ENCODE results near the gene SLC35F4. TPM values are rescaled to one million over a fixed set of nuclear protein-coding genes. Genes with fewer than 3 reads are reported as not detected.

The SLC35F4 gene
- total and polyA plus RNA-seq, 4 donors: 2.4 to 15.6 (median 12.6) TPM

- WGBS (ENCODE audit: insufficient coverage): no CpG with 5 or more reads among the region's 2 CpGs
- no peaks in the 10 kb centered on the region for H3K27me3 ChIP-seq (ENCODE audit: control insufficient read depth, insufficient read depth, low read length)
- no peak for DNase-seq (ENCODE audit: low read depth in 4 of 6, low spot score in 6 of 6)
These were observed 49.2 kb downstream of the SLC35F4 start for GRCh38 chr14:57816568-57817284.

GRCh38 chr14:57814726-57815125, 51.2 kb downstream of the SLC35F4 start:
- H3K4me3 ChIP-seq (ENCODE audit: low read depth, low read length): no peak overlapping the region
- no peak for DNase-seq (ENCODE audit: low read depth in 4 of 6, low spot score in 6 of 6)
- H3K27me3 ChIP-seq (ENCODE audit: control insufficient read depth, insufficient read depth, low read length): no peaks in the 10 kb centered on the region
- no peaks in the 10 kb centered on the region for H3K4me1 ChIP-seq (ENCODE audit: control insufficient read depth, insufficient read depth, low read length)
- no peak overlapping the region for H3K27ac ChIP-seq (ENCODE audit: low read depth, low read length)
- WGBS (ENCODE audit: insufficient coverage): 60% methylated on average over 2 of the region's 4 CpGs
- no peaks in the 10 kb centered on the region for H3K9me3 ChIP-seq (ENCODE audit: control insufficient read depth, insufficient read depth, low read length)
- H3K36me3 ChIP-seq (ENCODE audit: control insufficient read depth, insufficient read depth, low read length): no peaks in the 10 kb centered on the region

More at GRCh38 chr14:57816568-57817284, 49.2 kb downstream of the SLC35F4 start:
- Histone ChIP-seq H3K4me3 (ENCODE audit: low read depth, low read length) (no peak overlapping the region), H3K9me3 (ENCODE audit: control insufficient read depth, insufficient read depth, low read length) (no peaks in the 10 kb centered on the region), H3K36me3 (ENCODE audit: control insufficient read depth, insufficient read depth, low read length) (no peaks in the 10 kb centered on the region), H3K27ac (ENCODE audit: low read depth, low read length) (no peak overlapping the region), H3K4me1 (ENCODE audit: control insufficient read depth, insufficient read depth, low read length) (no peaks in the 10 kb centered on the region)

- WGBS (ENCODE audit: insufficient coverage): no CpG with 5 or more reads among the region's 2 CpGs
- no peaks in the 10 kb centered on the region for H3K36me3 ChIP-seq (ENCODE audit: control insufficient read depth, insufficient read depth, low read length)
- no peak overlapping the region for H3K4me3 ChIP-seq (ENCODE audit: low read depth, low read length)
- no peak overlapping the region for H3K27ac ChIP-seq (ENCODE audit: low read depth, low read length)
- no peak for DNase-seq (ENCODE audit: low read depth in 4 of 6, low spot score in 6 of 6)
- H3K27me3 ChIP-seq (ENCODE audit: control insufficient read depth, insufficient read depth, low read length): no peaks in the 10 kb centered on the region
- H3K4me1 ChIP-seq (ENCODE audit: control insufficient read depth, insufficient read depth, low read length): no peaks in the 10 kb centered on the region
- no peaks in the 10 kb centered on the region for H3K9me3 ChIP-seq (ENCODE audit: control insufficient read depth, insufficient read depth, low read length)
These were observed 53.2 kb downstream of the SLC35F4 start for GRCh38 chr14:57812741-57813140.

- Histone ChIP-seq H3K27ac (ENCODE audit: low read depth, low read length) (no peak overlapping the region), H3K36me3 (ENCODE audit: control insufficient read depth, insufficient read depth, low read length) (no peaks in the 10 kb centered on the region), H3K27me3 (ENCODE audit: control insufficient read depth, insufficient read depth, low read length) (no peaks in the 10 kb centered on the region), H3K9me3 (ENCODE audit: control insufficient read depth, insufficient read depth, low read length) (no peaks in the 10 kb centered on the region), H3K4me3 (ENCODE audit: low read depth, low read length) (no peak overlapping the region), H3K4me1 (ENCODE audit: control insufficient read depth, insufficient read depth, low read length) (no peaks in the 10 kb centered on the region)
- WGBS (ENCODE audit: insufficient coverage): 46% methylated on average over 1 of the region's 2 CpGs
- DNase-seq (ENCODE audit: low read depth in 4 of 6, low spot score in 6 of 6): no peak
These were observed 53.8 kb downstream of the SLC35F4 start for GRCh38 chr14:57811998-57812546.

- WGBS (ENCODE audit: insufficient coverage): no CpG with 5 or more reads among the region's 1 CpG
- Histone ChIP-seq H3K36me3 (ENCODE audit: control insufficient read depth, insufficient read depth, low read length) (no peaks in the 10 kb centered on the region), H3K4me3 (ENCODE audit: low read depth, low read length) (no peak overlapping the region), H3K27me3 (ENCODE audit: control insufficient read depth, insufficient read depth, low read length) (no peaks in the 10 kb centered on the region), H3K9me3 (ENCODE audit: control insufficient read depth, insufficient read depth, low read length) (no peaks in the 10 kb centered on the region), H3K27ac (ENCODE audit: low read depth, low read length) (no peak overlapping the region), H3K4me1 (ENCODE audit: control insufficient read depth, insufficient read depth, low read length) (no peaks in the 10 kb centered on the region)
- DNase-seq (ENCODE audit: low read depth in 4 of 6, low spot score in 6 of 6): peak in 1 of 6 donors; percentile 14
These were observed 56.1 kb downstream of the SLC35F4 start for GRCh38 chr14:57809808-57810207.

GRCh38 chr14:57797160-57797559, 68.7 kb downstream of the SLC35F4 start:
- Histone ChIP-seq H3K4me1 (ENCODE audit: control insufficient read depth, insufficient read depth, low read length) (no peaks in the 10 kb centered on the region), H3K27me3 (ENCODE audit: control insufficient read depth, insufficient read depth, low read length) (no peaks in the 10 kb centered on the region), H3K36me3 (ENCODE audit: control insufficient read depth, insufficient read depth, low read length) (no peaks in the 10 kb centered on the region), H3K9me3 (ENCODE audit: control insufficient read depth, insufficient read depth, low read length) (no peaks in the 10 kb centered on the region), H3K27ac (ENCODE audit: low read depth, low read length) (no peak overlapping the region), H3K4me3 (ENCODE audit: low read depth, low read length) (no peak overlapping the region)
- no peak for DNase-seq (ENCODE audit: low read depth in 4 of 6, low spot score in 6 of 6)
- no CpG with 5 or more reads among the region's 2 CpGs for WGBS (ENCODE audit: insufficient coverage)

- peak in 2 of 6 donors; percentile 46 to 62 for DNase-seq (ENCODE audit: low read depth in 4 of 6, low spot score in 6 of 6)
- Histone ChIP-seq H3K27me3 (ENCODE audit: control insufficient read depth, insufficient read depth, low read length) (no peaks in the 10 kb centered on the region), H3K9me3 (ENCODE audit: control insufficient read depth, insufficient read depth, low read length) (no peaks in the 10 kb centered on the region), H3K36me3 (ENCODE audit: control insufficient read depth, insufficient read depth, low read length) (no peaks in the 10 kb centered on the region), H3K27ac (ENCODE audit: low read depth, low read length) (no peak overlapping the region), H3K4me1 (ENCODE audit: control insufficient read depth, insufficient read depth, low read length) (no peaks in the 10 kb centered on the region), H3K4me3 (ENCODE audit: low read depth, low read length) (no peak overlapping the region)
These were observed 69.3 kb downstream of the SLC35F4 start for GRCh38 chr14:57796556-57796955.

GRCh38 chr14:57785058-57785457, 80.8 kb downstream of the SLC35F4 start:
- Histone ChIP-seq H3K4me1 (ENCODE audit: control insufficient read depth, insufficient read depth, low read length) (no peaks in the 10 kb centered on the region), H3K27ac (ENCODE audit: low read depth, low read length) (no peak overlapping the region), H3K27me3 (ENCODE audit: control insufficient read depth, insufficient read depth, low read length) (no peaks in the 10 kb centered on the region), H3K4me3 (ENCODE audit: low read depth, low read length) (no peak overlapping the region), H3K36me3 (ENCODE audit: control insufficient read depth, insufficient read depth, low read length) (no peaks in the 10 kb centered on the region), H3K9me3 (ENCODE audit: control insufficient read depth, insufficient read depth, low read length) (peaks cover 2% of the 10 kb centered on the region)
- no CpG with 5 or more reads among the region's 3 CpGs for WGBS (ENCODE audit: insufficient coverage)
- peak in 1 of 6 donors; percentile 3 for DNase-seq (ENCODE audit: low read depth in 4 of 6, low spot score in 6 of 6)

- Histone ChIP-seq H3K9me3 (ENCODE audit: control insufficient read depth, insufficient read depth, low read length) (no peaks in the 10 kb centered on the region), H3K4me3 (ENCODE audit: low read depth, low read length) (no peak overlapping the region), H3K4me1 (ENCODE audit: control insufficient read depth, insufficient read depth, low read length) (no peaks in the 10 kb centered on the region), H3K27me3 (ENCODE audit: control insufficient read depth, insufficient read depth, low read length) (no peaks in the 10 kb centered on the region), H3K36me3 (ENCODE audit: control insufficient read depth, insufficient read depth, low read length) (peaks cover 2% of the 10 kb centered on the region), H3K27ac (ENCODE audit: low read depth, low read length) (no peak overlapping the region)
- DNase-seq (ENCODE audit: low read depth in 4 of 6, low spot score in 6 of 6): no peak
- WGBS (ENCODE audit: insufficient coverage): 100% methylated on average over 1 of the region's 4 CpGs
These were observed 94.1 kb downstream of the SLC35F4 start for GRCh38 chr14:57771801-57772200.

GRCh38 chr14:57769863-57770523, 95.9 kb downstream of the SLC35F4 start:
- no peak overlapping the region for H3K27ac ChIP-seq (ENCODE audit: low read depth, low read length)
- H3K4me3 ChIP-seq (ENCODE audit: low read depth, low read length): no peak overlapping the region
- DNase-seq (ENCODE audit: low read depth in 4 of 6, low spot score in 6 of 6): no peak
- H3K9me3 ChIP-seq (ENCODE audit: control insufficient read depth, insufficient read depth, low read length): no peaks in the 10 kb centered on the region
- no peaks in the 10 kb centered on the region for H3K27me3 ChIP-seq (ENCODE audit: control insufficient read depth, insufficient read depth, low read length)
- peaks cover 2% of the 10 kb centered on the region for H3K36me3 ChIP-seq (ENCODE audit: control insufficient read depth, insufficient read depth, low read length)
- no peaks in the 10 kb centered on the region for H3K4me1 ChIP-seq (ENCODE audit: control insufficient read depth, insufficient read depth, low read length)
- WGBS (ENCODE audit: insufficient coverage): 94% methylated on average over 4 of the region's 5 CpGs

Measured in spinal cord (tissue), 10 donors.